HEK293 (cell line): ENCODE data around the gene CADPS2.

Experiments used
- CTCF ChIP-seq: fragments of 450-650 bp; formaldehyde crosslinking; IDR thresholded peaks from 2 replicates; pipeline ENCODE4 v1.5.1; 2016; ENCODE audit warnings: missing biosample characterization, missing genetic modification characterization
- GLI4 ChIP-seq: fragments of 450-650 bp; formaldehyde crosslinking; IDR thresholded peaks from 2 replicates; pipeline ENCODE4 v1.5.1; 2016; ENCODE audit warnings: missing biosample characterization, missing genetic modification characterization
- KLF9 ChIP-seq: fragments of 450-650 bp; formaldehyde crosslinking; IDR thresholded peaks from 2 replicates; pipeline ENCODE4 v1.5.1; 2016; ENCODE audit warnings: missing biosample characterization, missing genetic modification characterization, low read depth
- OSR2 ChIP-seq: fragments of 450-650 bp; formaldehyde crosslinking; IDR thresholded peaks from 2 replicates; pipeline ENCODE4 v1.5.1; 2016; ENCODE audit warnings: missing biosample characterization, missing genetic modification characterization
- PATZ1 ChIP-seq: fragments of 450-650 bp; formaldehyde crosslinking; IDR thresholded peaks from 2 replicates; pipeline ENCODE4 v1.5.1; 2016; ENCODE audit warnings: missing biosample characterization, missing genetic modification characterization
- ZBTB21 ChIP-seq: fragments of 450-650 bp; formaldehyde crosslinking; IDR thresholded peaks from 2 replicates; pipeline ENCODE4 v1.5.1; 2017; ENCODE audit warnings: missing biosample characterization, missing genetic modification characterization
- ZBTB49 ChIP-seq: fragments of 450-650 bp; formaldehyde crosslinking; IDR thresholded peaks from 2 replicates; pipeline ENCODE4 v1.5.1; 2016; ENCODE audit warnings: missing biosample characterization, missing genetic modification characterization, low read depth
- ZBTB7A ChIP-seq: fragments of 450-650 bp; formaldehyde crosslinking; IDR thresholded peaks from 2 replicates; pipeline ENCODE4 v1.5.1; 2016; ENCODE audit warnings: low read depth, missing biosample characterization, missing genetic modification characterization
- ZFP37 ChIP-seq: fragments of 450-650 bp; formaldehyde crosslinking; IDR thresholded peaks from 2 replicates; pipeline ENCODE4 v1.5.1; 2016; ENCODE audit warnings: missing biosample characterization, missing genetic modification characterization
- ZNF184 ChIP-seq: fragments of 450-650 bp; IDR thresholded peaks from 2 replicates; pipeline ENCODE4 v1.5.1; 2018; ENCODE audit warnings: missing biosample characterization, mild to moderate bottlenecking, missing genetic modification characterization
- ZSCAN23 ChIP-seq: fragments of 450-650 bp; formaldehyde crosslinking; IDR thresholded peaks from 2 replicates; pipeline ENCODE4 v1.5.1; 2016; ENCODE audit warnings: missing biosample characterization, missing genetic modification characterization

GRCh38 chr7:122302761-122303530, 583.3 kb downstream of the CADPS2 start:
- TF ChIP-seq ZNF184 (tag by site-specific recombination) (no peak), CTCF (tag by site-specific recombination) (no peak), ZSCAN23 (tag by site-specific recombination) (no peak), OSR2 (no peak), ZBTB49 (tag by site-specific recombination) (no peak), GLI4 (tag by site-specific recombination) (no peak), ZBTB21 (no peak), ZBTB7A (tag by site-specific recombination) (no peak), KLF9 (tag by site-specific recombination) (no peak), PATZ1 (tag by site-specific recombination) (no peak), ZFP37 (tag by site-specific recombination) (no peak)
